IPS DF 6.9 (cell line): ENCODE measurements around the gene MOV10L1.
"Not testable (repeated sequence)": the region's sequence is repeated elsewhere in the genome, so short reads cannot be mapped to it uniquely, and the experiment has no call there.

Source experiments
- DNase-seq: peaks from one replicate; pipeline ENCODE4 v3.0.0-alpha.2; 2013; ENCODE audit warnings: low read depth, low spot score
- H3K27ac ChIP-seq: one replicate; pipeline ENCODE4 v1.5.1; 2013; ENCODE audit warnings: low read length, control low read depth
- H3K27me3 ChIP-seq: 2 replicates; pipeline ENCODE4 v1.6.1; 2013; ENCODE audit warnings: mild to moderate bottlenecking, low read length; ENCODE audit not compliant: control insufficient read depth, insufficient read depth
- H3K36me3 ChIP-seq: 2 replicates; pipeline ENCODE4 v1.6.1; 2013; ENCODE audit warnings: low read length; ENCODE audit not compliant: control insufficient read depth, insufficient read depth
- H3K4me1 ChIP-seq: 2 replicates; pipeline ENCODE4 v1.6.1; 2013; ENCODE audit warnings: low read length; ENCODE audit not compliant: control insufficient read depth, insufficient read depth
- H3K4me3 ChIP-seq: 2 replicates; pipeline ENCODE4 v1.5.1; 2013; ENCODE audit warnings: mild to moderate bottlenecking, low read length
- H3K9me3 ChIP-seq: 2 replicates; pipeline ENCODE4 v1.6.1; 2013; ENCODE audit warnings: low read length, inconsistent platforms; ENCODE audit not compliant: control insufficient read depth, insufficient read depth
- WGBS: extraction: QIAGEN DNeasy Blood & Tissue Kit; methylation state at CpG from one replicate; pipeline ENCODE4 v1.1.7; 2013; ENCODE audit warnings: mixed read lengths, missing lambda C conversion rate; ENCODE audit not compliant: insufficient read length, insufficient coverage; 5-methylcytosine and 5-hydroxymethylcytosine counted together

The MOV10L1 gene

DNA sequence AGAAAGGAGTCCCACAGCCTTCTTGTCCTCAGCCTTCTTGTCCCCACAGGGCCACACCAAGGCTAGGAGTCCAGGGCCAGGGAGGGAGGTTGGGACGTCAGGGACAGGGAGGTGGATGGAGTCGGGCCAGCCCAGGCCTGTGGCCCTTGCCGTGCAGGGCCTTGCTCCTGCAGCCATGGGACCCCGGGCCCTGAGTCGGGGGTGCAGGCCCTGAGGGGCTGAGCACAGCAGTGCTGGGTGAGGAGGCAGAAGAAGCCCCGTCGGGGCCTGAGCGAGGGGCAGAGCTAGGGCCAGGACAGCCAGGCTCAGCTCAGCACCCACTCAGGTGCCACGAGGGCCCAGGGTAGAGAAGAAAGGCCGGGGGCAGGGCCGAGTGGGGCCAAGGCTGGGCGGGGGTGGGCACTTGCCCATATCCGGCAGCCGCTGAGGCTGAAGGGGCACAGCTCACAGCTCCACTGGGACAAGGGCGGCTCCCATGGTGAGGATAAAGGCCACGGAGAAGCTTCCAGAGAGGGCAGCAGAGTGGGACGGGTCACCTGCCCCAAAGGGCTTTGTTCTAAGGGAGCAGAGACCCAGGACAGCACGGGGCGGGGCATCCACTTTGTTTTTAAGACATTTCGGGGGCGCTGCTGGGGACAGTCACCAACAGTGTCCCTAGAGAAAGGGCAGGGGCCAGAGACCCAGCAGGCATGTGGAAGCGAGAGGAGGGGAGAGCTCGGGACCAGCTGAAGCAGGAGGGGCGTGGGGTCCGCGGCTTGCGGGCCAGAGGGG is 8.2 kb upstream of the MOV10L1 start:
- no peaks in the 10 kb centered on the region for H3K27me3 ChIP-seq
- H3K27ac ChIP-seq: no peak overlapping the region
- WGBS: no CpG with 5 or more reads among the region's 27 CpGs
- H3K4me3 ChIP-seq: no peak overlapping the region
- no peaks in the 10 kb centered on the region for H3K9me3 ChIP-seq
- no peaks in the 10 kb centered on the region for H3K36me3 ChIP-seq
- H3K4me1 ChIP-seq: peaks cover 3% of the 10 kb centered on the region; the same call in 1 of the 2 replicates
- DNase-seq: no peak

DNA sequence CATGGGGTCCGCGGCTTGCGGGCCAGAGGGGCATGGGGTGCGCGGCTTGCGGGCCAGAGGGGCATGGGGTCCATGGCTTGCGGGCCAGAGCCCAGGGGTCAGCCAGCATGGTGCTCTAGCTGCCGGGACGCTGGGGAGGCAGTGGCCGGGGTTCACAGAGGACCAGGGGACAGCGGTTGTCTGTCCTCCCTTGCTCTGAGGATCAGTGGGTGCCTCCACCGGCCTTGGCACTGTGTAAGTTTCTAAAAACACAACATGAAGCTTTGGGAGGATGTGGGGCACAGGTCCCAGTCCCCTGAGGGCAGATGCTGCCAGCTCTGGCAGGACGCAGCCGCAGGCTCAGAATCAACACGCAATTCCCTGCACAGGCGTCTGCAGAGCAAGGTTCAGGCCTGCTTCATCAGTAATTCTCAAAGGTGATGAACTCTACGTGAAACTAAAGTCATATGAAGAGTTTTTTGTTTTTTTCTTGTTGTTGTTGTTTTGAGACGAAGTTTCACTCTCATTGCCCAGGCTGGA is 7.5 kb upstream of the MOV10L1 start:
- H3K4me3 ChIP-seq: no peak overlapping the region
- no peaks in the 10 kb centered on the region for H3K9me3 ChIP-seq
- no peaks in the 10 kb centered on the region for H3K36me3 ChIP-seq
- no peak for DNase-seq
- H3K4me1 ChIP-seq: peaks cover 3% of the 10 kb centered on the region; the same call in 1 of the 2 replicates
- no peak overlapping the region for H3K27ac ChIP-seq
- no CpG with 5 or more reads among the region's 18 CpGs for WGBS
- H3K27me3 ChIP-seq: no peaks in the 10 kb centered on the region

DNA sequence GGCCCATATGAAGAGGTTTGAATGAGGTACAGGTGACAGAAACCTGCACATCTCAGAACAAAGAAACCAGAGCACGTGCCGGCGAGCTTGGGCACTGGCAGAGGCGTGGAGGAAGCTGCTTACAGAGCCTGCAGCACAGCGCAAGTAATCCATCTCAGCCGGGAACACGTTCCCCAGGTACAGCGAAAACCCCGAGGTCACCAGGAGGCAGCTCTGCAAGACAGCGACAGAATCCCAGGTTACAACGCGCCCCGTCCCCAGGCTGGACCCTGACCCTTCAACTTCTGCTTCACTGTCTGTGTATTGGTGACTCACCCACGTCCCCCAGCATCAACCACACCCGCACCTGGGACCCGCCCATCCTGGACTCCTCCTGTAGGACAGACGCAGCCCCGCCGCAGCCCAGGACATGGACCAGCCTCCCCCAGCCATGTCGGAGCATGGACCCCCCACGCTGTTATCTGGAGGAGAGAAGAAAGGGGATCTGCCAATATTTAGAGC is 6.8 kb upstream of the MOV10L1 start:
- Histone ChIP-seq H3K36me3 (no peaks in the 10 kb centered on the region), H3K27me3 (no peaks in the 10 kb centered on the region), H3K9me3 (no peaks in the 10 kb centered on the region), H3K4me1 (peaks cover 3% of the 10 kb centered on the region; the same call in 1 of the 2 replicates), H3K27ac (no peak overlapping the region), H3K4me3 (no peak overlapping the region)
- WGBS: no CpG with 5 or more reads among the region's 21 CpGs
- no peak for DNase-seq

DNA sequence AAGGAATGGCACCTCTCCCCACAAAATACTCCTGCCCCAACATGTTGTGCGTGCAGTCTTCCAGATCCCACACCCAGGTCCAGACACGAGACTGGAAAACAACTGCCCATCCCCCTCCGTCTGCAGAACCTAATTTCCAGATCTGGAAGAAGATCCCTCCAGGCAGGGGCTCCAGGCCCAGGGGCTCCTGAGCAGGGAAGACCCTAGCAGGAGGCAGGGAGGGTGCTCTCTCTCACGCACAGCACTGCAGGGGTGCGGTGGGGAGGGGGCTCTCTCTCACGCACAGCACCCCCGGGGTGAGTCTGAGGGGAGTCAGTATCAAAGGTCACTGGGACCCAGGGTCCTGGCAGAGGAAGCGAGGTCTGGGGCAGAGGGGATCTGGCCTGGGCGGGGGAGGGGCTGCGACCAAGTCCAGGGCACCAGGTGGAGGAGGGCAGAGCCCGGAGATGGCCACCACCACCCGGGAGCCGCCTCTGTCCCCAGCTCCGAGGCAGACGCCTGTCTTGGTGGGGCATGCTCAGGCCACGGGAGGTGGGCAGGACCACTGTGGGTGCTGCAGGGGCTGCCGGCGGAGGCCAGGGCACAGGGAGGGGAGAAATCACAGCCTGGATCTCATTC is 6.2 kb upstream of the MOV10L1 start:
- DNase-seq: no peak
- WGBS: no CpG with 5 or more reads among the region's 18 CpGs
- H3K4me3 ChIP-seq: no peak overlapping the region
- no peaks in the 10 kb centered on the region for H3K9me3 ChIP-seq
- H3K4me1 ChIP-seq: peaks cover 3% of the 10 kb centered on the region; the same call in 1 of the 2 replicates
- H3K36me3 ChIP-seq: no peaks in the 10 kb centered on the region
- no peak overlapping the region for H3K27ac ChIP-seq
- no peaks in the 10 kb centered on the region for H3K27me3 ChIP-seq

DNA sequence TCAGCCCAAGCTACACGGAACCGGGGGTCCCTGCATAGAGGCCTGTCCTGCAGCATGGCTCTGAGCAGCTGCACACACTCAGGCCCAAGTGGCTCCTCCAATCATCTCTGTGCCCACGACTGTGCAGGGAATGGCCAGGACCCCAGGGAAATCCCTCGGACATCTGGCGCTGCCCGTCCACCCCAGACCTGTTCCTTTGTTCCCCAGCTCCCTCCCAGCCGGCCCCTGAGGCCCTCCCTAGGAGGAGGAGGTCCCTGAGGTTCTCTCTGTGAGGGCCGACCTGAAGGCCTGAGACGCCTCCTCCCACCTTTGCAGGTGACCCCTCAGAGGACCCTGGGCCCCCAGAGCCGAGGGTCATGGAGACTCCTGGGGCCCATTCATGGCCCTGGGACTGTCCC is 5.7 kb upstream of the MOV10L1 start:
- no peaks in the 10 kb centered on the region for H3K9me3 ChIP-seq
- no peak overlapping the region for H3K4me3 ChIP-seq
- H3K27me3 ChIP-seq: no peaks in the 10 kb centered on the region
- no peak overlapping the region for H3K27ac ChIP-seq
- peaks cover 3% of the 10 kb centered on the region; the same call in 1 of the 2 replicates for H3K4me1 ChIP-seq
- no peaks in the 10 kb centered on the region for H3K36me3 ChIP-seq
- WGBS: no CpG with 5 or more reads among the region's 10 CpGs
- no peak for DNase-seq

DNA sequence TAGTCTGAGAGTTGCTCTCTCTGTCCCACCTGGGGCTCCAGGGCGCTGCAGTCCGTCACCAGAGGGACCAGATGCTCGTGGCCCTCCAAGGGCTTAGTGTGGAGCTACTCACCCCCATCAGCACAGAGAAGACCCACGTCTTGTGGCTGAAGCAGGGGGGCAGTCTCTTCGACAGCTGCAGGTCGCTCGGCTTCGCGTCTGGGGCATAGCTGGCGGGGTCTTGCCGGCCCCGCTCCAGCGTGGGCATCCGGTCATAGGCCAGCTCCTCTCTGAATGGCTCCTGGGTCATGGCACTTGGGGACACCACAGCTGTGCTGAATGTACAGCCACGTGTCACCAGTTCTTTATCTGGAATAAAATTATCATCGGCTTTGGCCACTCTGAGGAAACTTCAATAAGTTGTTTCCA is 5.2 kb upstream of the MOV10L1 start:
- Histone ChIP-seq H3K27ac (no peak overlapping the region), H3K9me3 (no peaks in the 10 kb centered on the region), H3K27me3 (no peaks in the 10 kb centered on the region), H3K4me1 (peaks cover 3% of the 10 kb centered on the region; the same call in 1 of the 2 replicates), H3K4me3 (no peak overlapping the region), H3K36me3 (no peaks in the 10 kb centered on the region)
- no peak for DNase-seq
- WGBS: no CpG with 5 or more reads among the region's 16 CpGs

DNA sequence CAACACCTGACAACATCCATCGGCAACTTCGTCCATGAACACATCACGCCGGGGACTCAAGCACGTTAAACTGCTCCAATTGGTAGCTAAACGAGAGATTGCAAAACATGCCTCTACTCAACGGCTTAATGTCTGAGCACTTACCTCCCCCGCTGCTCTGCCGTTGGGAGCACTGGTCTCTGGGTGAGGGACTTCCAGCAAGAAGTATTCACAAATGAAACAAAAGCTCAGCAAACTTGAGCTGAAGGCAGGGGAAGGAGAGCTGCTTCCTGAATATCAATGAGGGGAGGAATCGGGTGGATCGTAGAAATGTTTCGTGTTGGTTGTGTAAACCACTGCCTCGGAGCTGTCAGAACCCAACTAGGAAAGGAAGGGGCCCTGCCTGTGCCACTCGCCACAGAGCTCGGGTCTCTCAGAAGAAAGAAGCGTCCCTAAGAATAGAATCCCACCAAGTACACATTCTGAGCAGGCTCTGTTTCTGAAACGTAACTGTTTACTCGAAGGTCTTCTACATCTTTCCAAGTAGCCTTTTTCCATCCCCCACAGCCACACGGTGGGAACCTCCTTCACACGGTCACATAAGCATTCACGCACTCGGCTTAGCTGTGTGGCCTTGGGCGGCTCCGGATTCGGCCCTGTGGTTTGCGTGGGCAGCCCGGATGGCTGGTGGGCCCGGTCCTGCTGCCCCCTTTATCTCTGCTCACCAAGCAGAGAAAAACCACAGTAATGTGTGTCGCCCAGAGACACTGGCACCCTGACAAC is 4.4 kb upstream of the MOV10L1 start, which contains the start of gene MLC1:
Gene MLC1, minus strand, starts transcription at position 216 of the 762 bp plus-strand sequence. CDS start 524 bp downstream, outside the sequence.
- H3K27me3 ChIP-seq: no peaks in the 10 kb centered on the region
- no peaks in the 10 kb centered on the region for H3K36me3 ChIP-seq
- DNase-seq: no peak
- H3K27ac ChIP-seq: no peak within 1 kb of the TSS
- peaks cover 3% of the 10 kb centered on the region; the same call in 1 of the 2 replicates for H3K4me1 ChIP-seq
- WGBS: no CpG with 5 or more reads among the region's 29 CpGs
- no peak within 1 kb of the TSS for H3K4me3 ChIP-seq
- no peaks in the 10 kb centered on the region for H3K9me3 ChIP-seq

DNA sequence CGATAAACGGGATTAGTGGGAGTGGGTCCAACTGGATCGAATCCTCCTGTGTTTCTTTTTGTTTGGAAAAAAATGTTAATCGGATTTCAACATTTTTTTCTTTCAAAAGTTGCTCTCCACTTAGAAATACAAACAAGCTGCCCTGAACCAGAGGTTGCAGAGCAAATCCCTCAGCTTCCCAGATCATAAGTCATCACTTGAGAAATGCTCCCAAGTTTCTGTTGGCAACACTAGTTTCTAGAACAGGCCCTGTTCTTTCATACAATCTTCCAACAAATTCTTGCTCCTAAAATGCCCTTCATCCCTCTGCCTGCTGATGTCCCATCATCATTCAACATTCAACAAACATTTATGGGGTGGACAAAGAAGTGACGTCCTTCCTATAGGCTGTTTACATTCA is 3.3 kb upstream of the MOV10L1 start:
- peaks cover 1% of the 10 kb centered on the region; the same call in 1 of the 2 replicates for H3K4me1 ChIP-seq
- no peaks in the 10 kb centered on the region for H3K36me3 ChIP-seq
- H3K9me3 ChIP-seq: no peaks in the 10 kb centered on the region
- H3K4me3 ChIP-seq: no peak overlapping the region
- no peak for DNase-seq
- no CpG with 5 or more reads among the region's 5 CpGs for WGBS
- no peak overlapping the region for H3K27ac ChIP-seq
- H3K27me3 ChIP-seq: no peaks in the 10 kb centered on the region

DNA sequence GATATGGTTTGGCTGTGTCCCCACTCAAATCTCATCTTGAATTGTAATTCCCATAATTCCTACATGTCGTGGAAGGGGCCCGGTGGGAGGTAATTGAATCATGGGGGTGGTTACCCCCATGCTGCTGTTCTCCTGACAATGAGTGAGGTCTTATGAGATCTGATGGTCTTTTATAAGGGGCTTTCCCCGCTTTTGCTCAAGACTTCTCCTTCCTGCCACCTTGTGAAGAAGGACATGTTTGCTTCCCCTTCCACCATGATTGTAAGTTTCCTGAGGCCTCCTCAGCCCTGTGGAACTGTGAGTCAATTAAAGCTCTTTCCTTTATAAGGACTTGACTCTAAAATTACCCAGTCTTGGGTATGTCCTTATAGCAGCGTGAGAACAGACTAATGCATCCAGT is 2.8 kb upstream of the MOV10L1 start:
- not testable (repeated sequence) for H3K27ac ChIP-seq, DNase-seq, H3K27me3 ChIP-seq, H3K4me1 ChIP-seq, H3K36me3 ChIP-seq, H3K4me3 ChIP-seq, H3K9me3 ChIP-seq
- WGBS: no CpG with 5 or more reads among the region's 4 CpGs

DNA sequence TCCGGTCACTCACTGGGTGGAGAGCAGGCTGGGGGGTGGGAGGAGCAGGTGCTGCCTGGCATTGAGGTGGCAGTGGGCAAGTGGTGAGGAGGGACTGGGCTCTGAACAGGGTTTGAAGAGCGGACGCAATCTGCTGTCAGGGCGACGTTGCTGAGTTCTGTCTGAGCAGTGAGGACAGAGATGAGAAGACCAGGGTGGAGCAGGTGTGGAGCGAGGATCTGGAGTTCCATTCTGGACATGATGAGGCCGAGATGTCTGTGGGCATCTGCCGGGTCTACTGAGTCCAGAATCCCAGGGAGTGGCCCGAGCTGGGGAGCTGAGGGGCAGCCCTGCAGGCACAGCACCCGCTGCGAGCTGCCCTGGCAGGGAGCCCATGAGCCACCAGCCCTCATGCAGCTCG is 2.2 kb upstream of the MOV10L1 start:
- Histone ChIP-seq H3K9me3 (no peaks in the 10 kb centered on the region), H3K27ac (no peak overlapping the region), H3K4me3 (no peak overlapping the region), H3K36me3 (no peaks in the 10 kb centered on the region), H3K27me3 (no peaks in the 10 kb centered on the region), H3K4me1 (peaks cover 1% of the 10 kb centered on the region; the same call in 1 of the 2 replicates)
- no CpG with 5 or more reads among the region's 12 CpGs for WGBS
- DNase-seq: no peak
